HepG2 (cell line): ENCODE data around the gene MYO7A. TPM values are rescaled to one million over a fixed set of nuclear protein-coding genes. Genes with fewer than 3 reads are reported as not detected.
A peak's percentile ranks its signal among the peaks of the same experiment; 100 is the strongest.

Experiments used
- ATF3 ChIP-seq: sonication (generic); formaldehyde crosslinking; IDR thresholded peaks from 2 replicates; pipeline ENCODE4 v1.4.0; 2020; ENCODE audit warnings: missing genetic modification reagents
- CAMTA2 ChIP-seq: sonication (generic); formaldehyde crosslinking; IDR thresholded peaks from 2 replicates; pipeline ENCODE4 v1.4.0; 2020; ENCODE audit warnings: mild to moderate bottlenecking, missing genetic modification reagents, borderline replicate concordance
- CHD2 ChIP-seq: IDR thresholded peaks from 2 replicates; pipeline ENCODE4 v1.6.1; 2011; ENCODE audit warnings: low read depth, low read length, improper control_type of control experiment
- HCFC1 ChIP-seq: fragments of 150-350 bp; IDR thresholded peaks from 2 replicates; pipeline ENCODE4 v1.6.1; 2014; ENCODE audit warnings: low read depth, low read length
- HHEX ChIP-seq: IDR thresholded peaks from 2 replicates; pipeline ENCODE4 v1.6.1; 2016; ENCODE audit warnings: control low read depth
- HOXA9 ChIP-seq: sonication (generic); formaldehyde crosslinking; IDR thresholded peaks from 2 replicates; pipeline ENCODE4 v1.8.1; 2022; ENCODE audit warnings: missing genetic modification reagents, mild to moderate bottlenecking, moderate library complexity, borderline replicate concordance
- IKZF4 ChIP-seq: sonication (generic); formaldehyde crosslinking; IDR thresholded peaks from 2 replicates; pipeline ENCODE4 v1.5.1; 2020; ENCODE audit warnings: borderline replicate concordance, mild to moderate bottlenecking, low read depth, missing genetic modification reagents; ENCODE audit errors: not compliant biosample characterization
- KAT7 ChIP-seq: IDR thresholded peaks from 2 replicates; pipeline ENCODE4 v1.6.1; 2018; ENCODE audit warnings: borderline replicate concordance, missing compliant biosample characterization
- KDM5B ChIP-seq: sonication (generic); formaldehyde crosslinking; IDR thresholded peaks from 2 replicates; pipeline ENCODE4 v1.4.0; 2020; ENCODE audit warnings: missing genetic modification reagents, mild to moderate bottlenecking, borderline replicate concordance
- PHB2 ChIP-seq: fragments of 450-650 bp; IDR thresholded peaks from 2 replicates; pipeline ENCODE4 v1.6.1; 2018; ENCODE audit not compliant: partially characterized antibody
- RAD51 ChIP-seq: fragments of 450-650 bp; IDR thresholded peaks from 2 replicates; pipeline ENCODE4 v1.6.1; 2016; ENCODE audit warnings: borderline replicate concordance
- SATB2 ChIP-seq: sonication (generic); formaldehyde crosslinking; IDR thresholded peaks from 2 replicates; pipeline ENCODE4 v1.5.0; 2020; ENCODE audit warnings: missing genetic modification reagents
- SNAPC4 ChIP-seq: sonication (generic); formaldehyde crosslinking; IDR thresholded peaks from 2 replicates; pipeline ENCODE4 v1.4.0; 2020; ENCODE audit warnings: mild to moderate bottlenecking, missing genetic modification reagents
- SP4 ChIP-seq: sonication (generic); formaldehyde crosslinking; IDR thresholded peaks from 2 replicates; pipeline ENCODE4 v1.8.1; 2023; ENCODE audit warnings: mild to moderate bottlenecking, missing genetic modification reagents
- SYNCRIP ChIP-seq: fragments of 200-400 bp; formaldehyde crosslinking; IDR thresholded peaks from 2 replicates; pipeline ENCODE4 v1.6.1; 2018; ENCODE audit warnings: mild to moderate bottlenecking, low read depth, low read length; ENCODE audit not compliant: insufficient read depth
- ZNF230 ChIP-seq: sonication (generic); formaldehyde crosslinking; IDR thresholded peaks from 2 replicates; pipeline ENCODE4 v1.4.0; 2020; ENCODE audit warnings: mild to moderate bottlenecking, missing genetic modification reagents
- ZNF550 ChIP-seq: sonication (generic); formaldehyde crosslinking; IDR thresholded peaks from 2 replicates; pipeline ENCODE4 v1.4.0; 2020; ENCODE audit warnings: mild to moderate bottlenecking, missing genetic modification reagents, borderline replicate concordance
- ZNF850 ChIP-seq: sonication (generic); formaldehyde crosslinking; conservative IDR thresholded peaks from 2 replicates; pipeline ENCODE4 v1.9.0; 2021; ENCODE audit warnings: mild to moderate bottlenecking, missing genetic modification reagents
- polyA plus RNA-seq, 8 experiments: library from polyadenylated mRNA; depleted of rRNA in 3 of 8; stranded (reverse) in 7 of 8; unstranded in 1 of 8; fragments of >200 nt; fragmentation: Illumina TruSeq in 4 of 8; extraction: Trizol in 4 of 8; gene quantifications; 2 replicates each; pipeline versions ENCODE4 v1.2.1 to v1.2.3, GENCODE V29; 2011 to 2016; ENCODE audit warnings: low read depth in 4 of 8, missing spikeins in 1 of 8, mixed read lengths in 1 of 8; ENCODE audit not compliant: insufficient read depth in 1 of 8
- total RNA-seq, 5 experiments: library from RNA; depleted of rRNA; stranded (reverse); fragments of >200 nt; fragmentation: Illumina TruSeq; extraction: Trizol; gene quantifications; 2 replicates each; pipeline ENCODE4 v1.2.3, GENCODE V29; 2016; ENCODE audit warnings: low read depth in 1 of 5
- TF ChIP-seq, protein P1 (sequence below): sonication (generic); formaldehyde crosslinking; IDR thresholded peaks from 2 replicates; pipeline ENCODE4 v1.4.0; 2020; ENCODE audit warnings: missing genetic modification reagents, borderline replicate concordance

The MYO7A gene
- total and polyA plus RNA-seq, 2 of the 13 experiments (the other 11 are each of a cell fraction or from before 2014, with no cell fraction given), result 7.5 to 10.0 TPM

DNA sequence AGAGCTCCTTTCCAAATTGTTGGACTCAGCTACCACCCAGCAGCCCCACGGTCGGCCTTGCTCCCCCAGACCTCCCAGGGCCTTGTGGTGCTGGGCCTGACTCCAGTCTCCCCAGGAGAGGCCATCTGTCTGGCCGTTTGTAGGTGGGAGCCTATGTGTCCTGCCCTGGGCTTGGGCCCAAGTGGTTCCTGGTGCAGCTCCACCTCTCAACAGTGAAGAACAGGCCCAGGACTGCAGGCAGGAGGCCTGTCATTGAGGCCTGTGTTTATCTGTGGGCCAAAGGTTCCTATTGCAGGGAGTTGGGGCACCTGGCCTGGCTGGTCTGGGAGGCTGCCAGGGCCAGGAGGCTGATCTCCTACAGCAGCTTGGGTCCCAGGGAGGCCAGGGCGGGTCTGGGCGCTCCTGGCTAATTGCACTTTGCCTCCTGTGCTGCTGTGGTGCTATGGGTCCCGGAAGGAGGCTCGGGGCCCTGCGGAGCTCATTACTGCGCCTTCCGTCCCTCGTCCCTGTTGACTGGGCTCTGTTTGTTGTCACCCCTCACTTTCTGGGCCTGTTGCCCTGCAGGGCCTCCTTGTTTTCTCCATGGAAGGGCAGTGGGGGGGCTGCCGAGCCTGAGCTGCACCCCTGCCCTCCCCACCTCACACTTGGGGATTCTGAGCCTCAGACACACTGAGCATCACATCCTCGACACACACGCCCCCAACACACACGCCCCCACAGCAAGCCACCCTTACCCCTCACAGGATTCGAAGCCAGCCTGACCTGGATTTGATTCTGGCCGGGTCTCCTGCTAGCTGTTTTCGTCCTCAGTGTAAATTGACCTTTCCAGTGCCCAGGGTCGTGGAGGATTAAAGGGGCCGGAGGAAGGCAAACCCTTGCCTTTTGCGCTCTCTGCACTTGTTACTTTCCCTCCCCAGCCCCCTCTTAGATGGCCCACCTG lies 32.2 kb upstream of the MYO7A start (continued):
- TF ChIP-seq SNAPC4, result no peak
- TF ChIP-seq ATF3 (CRISPR knock-in tag), result 0 out of 2 replicates have a peak, but pooled peaks have one; percentile 25
- no peak for TF ChIP-seq HCFC1
- TF ChIP-seq HOXA9 (CRISPR knock-in tag), result no peak
- TF ChIP-seq ZNF850 (CRISPR knock-in tag), result no peak
- no peak for TF ChIP-seq SATB2 (CRISPR knock-in tag)
- TF ChIP-seq ZNF550, result no peak
- no peak for TF ChIP-seq CAMTA2 (CRISPR knock-in tag)
- no peak for TF ChIP-seq IKZF4 (CRISPR knock-in tag)
- TF ChIP-seq HHEX (CRISPR knock-in tag), result no peak
- TF ChIP-seq, protein P1, sequence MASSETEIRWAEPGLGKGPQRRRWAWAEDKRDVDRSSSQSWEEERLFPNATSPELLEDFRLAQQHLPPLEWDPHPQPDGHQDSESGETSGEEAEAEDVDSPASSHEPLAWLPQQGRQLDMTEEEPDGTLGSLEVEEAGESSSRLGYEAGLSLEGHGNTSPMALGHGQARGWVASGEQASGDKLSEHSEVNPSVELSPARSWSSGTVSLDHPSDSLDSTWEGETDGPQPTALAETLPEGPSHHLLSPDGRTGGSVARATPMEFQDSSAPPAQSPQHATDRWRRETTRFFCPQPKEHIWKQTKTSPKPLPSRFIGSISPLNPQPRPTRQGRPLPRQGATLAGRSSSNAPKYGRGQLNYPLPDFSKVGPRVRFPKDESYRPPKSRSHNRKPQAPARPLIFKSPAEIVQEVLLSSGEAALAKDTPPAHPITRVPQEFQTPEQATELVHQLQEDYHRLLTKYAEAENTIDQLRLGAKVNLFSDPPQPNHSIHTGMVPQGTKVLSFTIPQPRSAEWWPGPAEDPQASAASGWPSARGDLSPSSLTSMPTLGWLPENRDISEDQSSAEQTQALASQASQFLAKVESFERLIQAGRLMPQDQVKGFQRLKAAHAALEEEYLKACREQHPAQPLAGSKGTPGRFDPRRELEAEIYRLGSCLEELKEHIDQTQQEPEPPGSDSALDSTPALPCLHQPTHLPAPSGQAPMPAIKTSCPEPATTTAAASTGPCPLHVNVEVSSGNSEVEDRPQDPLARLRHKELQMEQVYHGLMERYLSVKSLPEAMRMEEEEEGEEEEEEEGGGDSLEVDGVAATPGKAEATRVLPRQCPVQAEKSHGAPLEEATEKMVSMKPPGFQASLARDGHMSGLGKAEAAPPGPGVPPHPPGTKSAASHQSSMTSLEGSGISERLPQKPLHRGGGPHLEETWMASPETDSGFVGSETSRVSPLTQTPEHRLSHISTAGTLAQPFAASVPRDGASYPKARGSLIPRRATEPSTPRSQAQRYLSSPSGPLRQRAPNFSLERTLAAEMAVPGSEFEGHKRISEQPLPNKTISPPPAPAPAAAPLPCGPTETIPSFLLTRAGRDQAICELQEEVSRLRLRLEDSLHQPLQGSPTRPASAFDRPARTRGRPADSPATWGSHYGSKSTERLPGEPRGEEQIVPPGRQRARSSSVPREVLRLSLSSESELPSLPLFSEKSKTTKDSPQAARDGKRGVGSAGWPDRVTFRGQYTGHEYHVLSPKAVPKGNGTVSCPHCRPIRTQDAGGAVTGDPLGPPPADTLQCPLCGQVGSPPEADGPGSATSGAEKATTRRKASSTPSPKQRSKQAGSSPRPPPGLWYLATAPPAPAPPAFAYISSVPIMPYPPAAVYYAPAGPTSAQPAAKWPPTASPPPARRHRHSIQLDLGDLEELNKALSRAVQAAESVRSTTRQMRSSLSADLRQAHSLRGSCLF (CRISPR knock-in tag), result no peak
- TF ChIP-seq SP4, result no peak
- no peak for TF ChIP-seq ZNF230 (CRISPR knock-in tag)
- TF ChIP-seq CHD2, result no peak
- no peak for TF ChIP-seq PHB2
- TF ChIP-seq KAT7 (CRISPR knock-in tag), result no peak
- TF ChIP-seq SYNCRIP, result no peak
- TF ChIP-seq KDM5B (CRISPR knock-in tag), result no peak; the same call in 1 of the 2 replicates
- TF ChIP-seq RAD51, result no peak
